ENCODE data around the gene RASGRP3. TPM values are rescaled to one million over a fixed set of nuclear protein-coding genes. Genes with fewer than 3 reads are reported as not detected.

The RASGRP3 gene
- polyA plus RNA-seq, 1 of the 3 experiments (the other 2 are of a cell fraction): 72.5 TPM

GRCh38 chr2:33478968-33479731, 2.7 kb downstream of the RASGRP3 start:
- Histone ChIP-seq H2AFZ (ENCODE audit: low read depth) (no peak overlapping the region), H3K4me3 (ENCODE audit: low read depth in 2 of 2, low read length in 1 of 2) (no peak overlapping the region), H3K79me2 (ENCODE audit: insufficient read depth) (no peaks in the 10 kb centered on the region), H3K9me3 (no peaks in the 10 kb centered on the region), H3K9ac (no peak overlapping the region), H3K36me3 (replicated peaks in 1 of 2; ENCODE audit: control insufficient read depth in 1 of 2, insufficient read depth in 2 of 2, low read length in 1 of 2) (no peaks in the 10 kb centered on the region), H3K27me3 (ENCODE audit: insufficient read depth) (no peaks in the 10 kb centered on the region), H4K20me1 (ENCODE audit: insufficient read depth) (no peaks in the 10 kb centered on the region), H3F3A (replicated peaks; ENCODE audit: insufficient read depth) (peaks cover 15% of the 10 kb centered on the region), H3K27ac (ENCODE audit: low read depth in 2 of 2, low read length in 1 of 2) (no peak overlapping the region), H3K4me1 (ENCODE audit: control insufficient read depth in 1 of 2, insufficient read depth in 2 of 2, low read depth in 1 of 2, low read length in 1 of 2) (peaks cover 0 to 10% of the 10 kb centered on the region in 2 experiments; a peak in 1 of 4 replicates), H3K9me2 (no peaks in the 10 kb centered on the region), H3K4me2 (no peak overlapping the region; the same call in 1 of the 2 replicates)
- DNase-seq: no peak
- TF ChIP-seq REST (IDR thresholded peaks at IDR 0.05; ENCODE audit: low read depth, low read length): no peak
- TF ChIP-seq TCF12 (IDR thresholded peaks at IDR 0.05): no peak
- no peak for TF ChIP-seq CTCF (IDR thresholded peaks at IDR 0.05)
- no peak for TF ChIP-seq MXI1 (IDR thresholded peaks at IDR 0.05; ENCODE audit: low read depth, low read length)
- TF ChIP-seq SMC3 (IDR thresholded peaks at IDR 0.05; ENCODE audit: low read depth, low read length): no peak
- TF ChIP-seq RAD21 (IDR thresholded peaks at IDR 0.05; ENCODE audit: low read length): no peak
- no peak for TF ChIP-seq RXRA (IDR thresholded peaks at IDR 0.05; ENCODE audit: borderline replicate concordance, low read depth)
- no peak for TF ChIP-seq GATA2 (CRISPR knock-in tag; IDR thresholded peaks at IDR 0.05)
- POLR2A ChIA-PET: no interaction called here
- 23% methylated on average over 9 of the region's 9 CpGs for WGBS (ENCODE audit: low lambda C conversion rate)
- CTCF ChIA-PET: interaction anchor here (1.2 kb wide), 1 partner anchor 104 kb away, joined by 4 read pairs; no protein-coding TSS in a partner anchor

GRCh38 chr2:33482518-33482917, 6.1 kb downstream of the RASGRP3 start:
- H3K9me3 ChIP-seq: peaks cover 14% of the 10 kb centered on the region
- peaks cover 8% of the 10 kb centered on the region for H3F3A ChIP-seq (replicated peaks; ENCODE audit: insufficient read depth)
- H3K4me3 ChIP-seq (ENCODE audit: low read depth in 2 of 2, low read length in 1 of 2): no peak overlapping the region
- H2AFZ ChIP-seq (ENCODE audit: low read depth): no peak overlapping the region
- H4K20me1 ChIP-seq (ENCODE audit: insufficient read depth): no peaks in the 10 kb centered on the region
- WGBS (ENCODE audit: low lambda C conversion rate): 42% methylated on average over 2 of the region's 2 CpGs
- H3K27ac ChIP-seq (ENCODE audit: low read depth in 2 of 2, low read length in 1 of 2): no peak overlapping the region
- no peak overlapping the region for H3K4me2 ChIP-seq
- H3K79me2 ChIP-seq (ENCODE audit: insufficient read depth): no peaks in the 10 kb centered on the region
- ChIA-PET CTCF (interaction anchor here (1.7 kb wide), 1 partner anchor 101 kb away, joined by 5 read pairs; no protein-coding TSS in a partner anchor), POLR2A (no interaction called here)
- DNase-seq: no peak
- no peaks in the 10 kb centered on the region for H3K9me2 ChIP-seq
- peaks cover 0 to 6% of the 10 kb centered on the region in 2 experiments for H3K36me3 ChIP-seq (replicated peaks in 1 of 2; ENCODE audit: control insufficient read depth in 1 of 2, insufficient read depth in 2 of 2, low read length in 1 of 2)
- no peaks in the 10 kb centered on the region for H3K4me1 ChIP-seq (ENCODE audit: control insufficient read depth in 1 of 2, insufficient read depth in 2 of 2, low read depth in 1 of 2, low read length in 1 of 2)
- H3K9ac ChIP-seq: no peak overlapping the region
- H3K27me3 ChIP-seq (ENCODE audit: insufficient read depth): no peaks in the 10 kb centered on the region
- TF ChIP-seq SMC3 (IDR thresholded peaks at IDR 0.05; ENCODE audit: low read depth, low read length) (no peak), CHD2 (IDR thresholded peaks at IDR 0.05; ENCODE audit: low read length, partially characterized antibody) (no peak), NFIC (IDR thresholded peaks at IDR 0.05; ENCODE audit: borderline replicate concordance) (no peak), USF1 (IDR thresholded peaks at IDR 0.05; ENCODE audit: borderline replicate concordance, low read depth) (no peak), TCF12 (IDR thresholded peaks at IDR 0.05) (no peak), GATA2 (CRISPR knock-in tag; IDR thresholded peaks at IDR 0.05) (no peak), JUND (IDR thresholded peaks at IDR 0.05) (no peak), REST (IDR thresholded peaks at IDR 0.05; ENCODE audit: low read depth, low read length) (no peak), TAF1 (IDR thresholded peaks at IDR 0.05; ENCODE audit: borderline replicate concordance, low read depth, low read length) (no peak), POLR2AphosphoS5 (IDR thresholded peaks at IDR 0.05; ENCODE audit: low read depth, low read length) (no peak), TEAD4 (IDR thresholded peaks at IDR 0.05; ENCODE audit: borderline replicate concordance, insufficient read depth) (no peak), EZH2phosphoT487 (IDR thresholded peaks at IDR 0.05; ENCODE audit: borderline replicate concordance, low read depth) (no peak)

All from SK-N-SH (cell line).